Neural cell (in vitro differentiated cells): ENCODE measurements around the gene BRSK2. TPM values are rescaled to one million over a fixed set of nuclear protein-coding genes. Genes with fewer than 3 reads are reported as not detected.

ENCODE experiments used
- H2AFZ ChIP-seq: fragments of 200-600, 300-800 bp; sonication (generic), shearing (Covaris generic); 2 replicates; pipeline ENCODE4 v1.6.0; 2014; ENCODE audit warnings: low read depth, mild to moderate bottlenecking, antibody characterized with exemption, low read length, moderate library complexity
- H3F3A ChIP-seq: fragments of 200-600 bp; shearing (Covaris generic); 2 replicates; pipeline ENCODE4 v1.6.1; 2016; ENCODE audit warnings: mild to moderate bottlenecking, moderate library complexity, mixed read lengths, antibody characterized with exemption, low read length; ENCODE audit not compliant: insufficient read depth, poor library complexity, severe bottlenecking
- H3K27ac ChIP-seq: fragments of 200-600, 300-800 bp; sonication (generic), shearing (Covaris generic); 2 replicates; pipeline ENCODE4 v1.5.1; 2014; ENCODE audit warnings: mild to moderate bottlenecking, low read length, moderate library complexity
- H3K27me3 ChIP-seq: fragments of 300-800, 200-600 bp; sonication (generic), shearing (Covaris generic); 2 replicates; pipeline ENCODE4 v1.6.0; 2014; ENCODE audit warnings: mild to moderate bottlenecking, low read depth, low read length, moderate library complexity; ENCODE audit not compliant: insufficient read depth
- H3K36me3 ChIP-seq: fragments of 300-800, 200-600 bp; sonication (generic), shearing (Covaris generic); 2 replicates; pipeline ENCODE4 v1.5.1; 2014; ENCODE audit warnings: mild to moderate bottlenecking, antibody characterized with exemption, low read length, moderate library complexity; ENCODE audit not compliant: insufficient read depth
- H3K4me2 ChIP-seq: fragments of 300-800, 200-600 bp; sonication (generic), shearing (Covaris generic); 2 replicates; pipeline ENCODE4 v1.6.0; 2014; ENCODE audit warnings: mild to moderate bottlenecking, low read length
- H3K4me3 ChIP-seq: fragments of 300-800, 200-600 bp; sonication (generic), shearing (Covaris generic); 2 replicates; pipeline ENCODE4 v1.5.1; 2014; ENCODE audit warnings: mild to moderate bottlenecking, low read length, moderate library complexity
- H3K79me2 ChIP-seq: fragments of 200-600 bp; shearing (Covaris generic); replicated peaks from 2 replicates; pipeline ENCODE4 v1.6.0; 2014; ENCODE audit warnings: mild to moderate bottlenecking, low read length, moderate library complexity; ENCODE audit not compliant: insufficient read depth
- H3K9ac ChIP-seq: fragments of 300-800, 200-600 bp; sonication (generic), shearing (Covaris generic); 2 replicates; pipeline ENCODE4 v1.6.1; 2016; ENCODE audit warnings: mild to moderate bottlenecking, low read length, mixed read lengths
- H3K9me2 ChIP-seq: fragments of 200-600 bp; shearing (Covaris generic); 2 replicates; pipeline ENCODE4 v1.6.1; 2016; ENCODE audit warnings: mild to moderate bottlenecking, low read length, mixed read lengths; ENCODE audit not compliant: insufficient read depth
- H3K9me3 ChIP-seq: fragments of 200-600, 300-800 bp; sonication (generic), shearing (Covaris generic); 2 replicates; pipeline ENCODE4 v1.6.1; 2016; ENCODE audit warnings: mild to moderate bottlenecking, mixed run types, low read length, moderate library complexity, mixed read lengths
- H4K20me1 ChIP-seq: fragments of 200-600 bp; shearing (Covaris generic); 2 replicates; pipeline ENCODE4 v1.6.1; 2016; ENCODE audit warnings: mild to moderate bottlenecking, mixed run types; ENCODE audit not compliant: insufficient read depth
- EP300 ChIP-seq: fragments of 450-650 bp; conservative IDR thresholded peaks from 2 replicates; pipeline ENCODE4 v1.6.1; 2014; ENCODE audit warnings: antibody characterized with exemption, mild to moderate bottlenecking, moderate library complexity; ENCODE audit not compliant: poor library complexity, severe bottlenecking
- EZH2 ChIP-seq: fragments of 200-600, 300-800 bp; shearing (Covaris generic), sonication (generic); IDR thresholded peaks from 2 replicates; pipeline ENCODE4 v1.6.1; 2014; ENCODE audit warnings: antibody characterized with exemption, low read length, borderline replicate concordance, mild to moderate bottlenecking; ENCODE audit not compliant: insufficient read depth, poor library complexity, severe bottlenecking
- MXI1 ChIP-seq: fragments of 450-650 bp; conservative IDR thresholded peaks from 2 replicates; pipeline ENCODE4 v1.6.1; 2014; ENCODE audit warnings: antibody characterized with exemption, mild to moderate bottlenecking; ENCODE audit not compliant: poor library complexity, severe bottlenecking
- POLR2AphosphoS5 ChIP-seq: IDR thresholded peaks from 2 replicates; pipeline ENCODE4 v1.6.1; 2012
- RAD21 ChIP-seq: fragments of 450-650 bp; conservative IDR thresholded peaks from 2 replicates; pipeline ENCODE4 v1.6.1; 2014; ENCODE audit warnings: antibody characterized with exemption, mild to moderate bottlenecking, moderate library complexity
- SMC3 ChIP-seq: fragments of 450-650 bp; conservative IDR thresholded peaks from 2 replicates; pipeline ENCODE4 v1.6.1; 2014; ENCODE audit warnings: antibody characterized with exemption, mild to moderate bottlenecking, moderate library complexity; ENCODE audit not compliant: poor library complexity
- TAF1 ChIP-seq: IDR thresholded peaks from 2 replicates; pipeline ENCODE4 v1.6.1; 2012; ENCODE audit warnings: low read depth
- polyA plus RNA-seq: library from polyadenylated mRNA; depleted of rRNA; stranded (reverse); fragments of >200 nt; gene quantifications from 2 replicates; pipeline ENCODE4 v1.2.3, GENCODE V29; 2014
- TF ChIP-seq, protein P1 (sequence below): IDR thresholded peaks from 2 replicates; pipeline ENCODE4 v1.6.1; 2012; ENCODE audit warnings: borderline replicate concordance
- TF ChIP-seq, protein P2 (sequence below): fragments of 450-650 bp; IDR thresholded peaks from 2 replicates; pipeline ENCODE4 v1.5.1; 2014; ENCODE audit warnings: antibody characterized with exemption, mild to moderate bottlenecking, moderate library complexity; ENCODE audit not compliant: poor library complexity, severe bottlenecking

The BRSK2 gene
- polyA plus RNA-seq, 1 donor from 2014 or later, result 47.5 TPM

DNA sequence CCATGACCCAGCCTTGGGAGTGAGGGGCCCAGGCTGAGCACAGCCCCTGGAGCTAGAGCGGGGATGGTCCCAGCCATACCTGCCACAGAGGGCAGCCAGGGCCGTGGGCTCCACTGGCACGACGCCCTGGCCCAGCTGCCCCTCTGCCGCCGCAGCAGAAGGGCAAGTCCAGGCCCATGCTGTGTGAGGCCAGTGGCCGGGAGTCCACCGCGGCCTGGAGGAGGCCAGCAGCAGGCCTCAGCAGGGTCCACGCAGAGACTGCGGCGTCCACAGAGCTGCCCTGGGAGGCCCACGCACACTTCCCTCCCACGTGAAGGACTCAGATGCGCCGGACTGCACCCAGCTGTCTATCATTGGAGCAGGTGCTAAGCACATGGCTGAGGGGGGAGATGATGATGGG lies 73.3 kb downstream of the BRSK2 start:
- Histone ChIP-seq H3K27ac (no peak overlapping the region), H4K20me1 (no peaks in the 10 kb centered on the region), H3K79me2 (no peaks in the 10 kb centered on the region), H3K9me3 (no peaks in the 10 kb centered on the region), H2AFZ (no peak overlapping the region), H3F3A (no peaks in the 10 kb centered on the region), H3K4me2 (no peak overlapping the region), H3K27me3 (no peaks in the 10 kb centered on the region), H3K36me3 (no peaks in the 10 kb centered on the region), H3K9me2 (no peaks in the 10 kb centered on the region), H3K9ac (no peak overlapping the region), H3K4me3 (no peak overlapping the region)
- TF ChIP-seq EZH2, result no peak
- TF ChIP-seq MXI1, result no peak
- TF ChIP-seq POLR2AphosphoS5, result peak; percentile 9
- TF ChIP-seq, protein P1, sequence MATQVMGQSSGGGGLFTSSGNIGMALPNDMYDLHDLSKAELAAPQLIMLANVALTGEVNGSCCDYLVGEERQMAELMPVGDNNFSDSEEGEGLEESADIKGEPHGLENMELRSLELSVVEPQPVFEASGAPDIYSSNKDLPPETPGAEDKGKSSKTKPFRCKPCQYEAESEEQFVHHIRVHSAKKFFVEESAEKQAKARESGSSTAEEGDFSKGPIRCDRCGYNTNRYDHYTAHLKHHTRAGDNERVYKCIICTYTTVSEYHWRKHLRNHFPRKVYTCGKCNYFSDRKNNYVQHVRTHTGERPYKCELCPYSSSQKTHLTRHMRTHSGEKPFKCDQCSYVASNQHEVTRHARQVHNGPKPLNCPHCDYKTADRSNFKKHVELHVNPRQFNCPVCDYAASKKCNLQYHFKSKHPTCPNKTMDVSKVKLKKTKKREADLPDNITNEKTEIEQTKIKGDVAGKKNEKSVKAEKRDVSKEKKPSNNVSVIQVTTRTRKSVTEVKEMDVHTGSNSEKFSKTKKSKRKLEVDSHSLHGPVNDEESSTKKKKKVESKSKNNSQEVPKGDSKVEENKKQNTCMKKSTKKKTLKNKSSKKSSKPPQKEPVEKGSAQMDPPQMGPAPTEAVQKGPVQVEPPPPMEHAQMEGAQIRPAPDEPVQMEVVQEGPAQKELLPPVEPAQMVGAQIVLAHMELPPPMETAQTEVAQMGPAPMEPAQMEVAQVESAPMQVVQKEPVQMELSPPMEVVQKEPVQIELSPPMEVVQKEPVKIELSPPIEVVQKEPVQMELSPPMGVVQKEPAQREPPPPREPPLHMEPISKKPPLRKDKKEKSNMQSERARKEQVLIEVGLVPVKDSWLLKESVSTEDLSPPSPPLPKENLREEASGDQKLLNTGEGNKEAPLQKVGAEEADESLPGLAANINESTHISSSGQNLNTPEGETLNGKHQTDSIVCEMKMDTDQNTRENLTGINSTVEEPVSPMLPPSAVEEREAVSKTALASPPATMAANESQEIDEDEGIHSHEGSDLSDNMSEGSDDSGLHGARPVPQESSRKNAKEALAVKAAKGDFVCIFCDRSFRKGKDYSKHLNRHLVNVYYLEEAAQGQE, result no peak
- TF ChIP-seq, protein P2, sequence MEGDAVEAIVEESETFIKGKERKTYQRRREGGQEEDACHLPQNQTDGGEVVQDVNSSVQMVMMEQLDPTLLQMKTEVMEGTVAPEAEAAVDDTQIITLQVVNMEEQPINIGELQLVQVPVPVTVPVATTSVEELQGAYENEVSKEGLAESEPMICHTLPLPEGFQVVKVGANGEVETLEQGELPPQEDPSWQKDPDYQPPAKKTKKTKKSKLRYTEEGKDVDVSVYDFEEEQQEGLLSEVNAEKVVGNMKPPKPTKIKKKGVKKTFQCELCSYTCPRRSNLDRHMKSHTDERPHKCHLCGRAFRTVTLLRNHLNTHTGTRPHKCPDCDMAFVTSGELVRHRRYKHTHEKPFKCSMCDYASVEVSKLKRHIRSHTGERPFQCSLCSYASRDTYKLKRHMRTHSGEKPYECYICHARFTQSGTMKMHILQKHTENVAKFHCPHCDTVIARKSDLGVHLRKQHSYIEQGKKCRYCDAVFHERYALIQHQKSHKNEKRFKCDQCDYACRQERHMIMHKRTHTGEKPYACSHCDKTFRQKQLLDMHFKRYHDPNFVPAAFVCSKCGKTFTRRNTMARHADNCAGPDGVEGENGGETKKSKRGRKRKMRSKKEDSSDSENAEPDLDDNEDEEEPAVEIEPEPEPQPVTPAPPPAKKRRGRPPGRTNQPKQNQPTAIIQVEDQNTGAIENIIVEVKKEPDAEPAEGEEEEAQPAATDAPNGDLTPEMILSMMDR, result no peak
- no peak for TF ChIP-seq TAF1

DNA sequence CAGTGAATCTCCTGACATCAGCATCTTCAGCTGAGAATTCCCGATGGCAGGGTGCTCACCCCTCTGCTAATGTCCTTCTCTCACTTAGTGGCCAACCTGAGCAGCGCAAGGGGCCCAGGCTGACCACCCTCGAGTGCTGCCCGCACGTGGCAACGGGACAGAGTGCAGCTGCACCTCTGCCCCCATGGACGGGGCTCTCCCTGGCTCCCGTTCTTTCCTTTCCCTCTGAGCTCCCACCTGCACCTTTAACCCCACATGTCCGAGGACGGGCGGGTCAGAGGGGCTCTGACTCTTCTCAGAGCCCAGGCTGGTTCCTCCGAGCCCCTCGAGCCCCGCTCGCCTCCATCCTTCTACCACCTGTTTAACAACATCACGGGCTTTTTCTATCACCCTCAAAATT lies 77.0 kb downstream of the BRSK2 start:
- no peaks in the 10 kb centered on the region for H3K9me3 ChIP-seq
- H3F3A ChIP-seq, result no peaks in the 10 kb centered on the region
- no peak overlapping the region for H2AFZ ChIP-seq
- H3K4me3 ChIP-seq, result no peak overlapping the region
- H3K36me3 ChIP-seq, result no peaks in the 10 kb centered on the region
- no peaks in the 10 kb centered on the region for H3K79me2 ChIP-seq
- TF ChIP-seq SMC3 (no peak), POLR2AphosphoS5 (no peak), MXI1 (no peak), RAD21 (no peak), EZH2 (no peak)
- no peaks in the 10 kb centered on the region for H3K9me2 ChIP-seq
- H4K20me1 ChIP-seq, result no peaks in the 10 kb centered on the region
- no peak overlapping the region for H3K4me2 ChIP-seq
- H3K9ac ChIP-seq, result no peak overlapping the region
- no peak overlapping the region for H3K27ac ChIP-seq
- no peaks in the 10 kb centered on the region for H3K27me3 ChIP-seq

DNA sequence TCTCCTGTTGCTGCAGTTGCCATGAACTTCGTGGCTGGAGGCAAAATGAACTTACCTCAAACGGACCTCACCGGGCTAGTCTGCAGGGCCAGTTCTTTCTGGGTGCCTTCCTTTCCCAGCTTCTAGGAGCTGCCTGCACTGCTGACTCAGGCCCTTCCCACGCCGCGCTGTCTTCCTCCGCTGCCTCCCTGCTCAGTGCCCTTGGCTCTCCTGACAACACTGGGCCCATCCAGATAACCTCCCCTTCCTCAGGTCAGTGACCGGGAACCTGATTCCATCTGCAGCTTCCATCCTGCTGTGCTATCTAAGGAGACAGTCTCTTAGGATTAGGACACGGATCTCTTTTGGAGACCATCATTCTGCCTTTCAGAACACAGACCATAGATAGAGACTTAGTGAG lies 77.5 kb downstream of the BRSK2 start:
- Histone ChIP-seq H3K9me2 (no peaks in the 10 kb centered on the region), H3K79me2 (no peaks in the 10 kb centered on the region), H3K9me3 (no peaks in the 10 kb centered on the region), H3F3A (no peaks in the 10 kb centered on the region), H3K27me3 (no peaks in the 10 kb centered on the region), H3K36me3 (no peaks in the 10 kb centered on the region), H3K27ac (no peak overlapping the region), H2AFZ (no peak overlapping the region), H3K4me3 (no peak overlapping the region), H4K20me1 (no peaks in the 10 kb centered on the region), H3K4me2 (no peak overlapping the region), H3K9ac (no peak overlapping the region)
- TF ChIP-seq EP300, result no peak
- no peak for TF ChIP-seq MXI1
- TF ChIP-seq TAF1, result no peak
- TF ChIP-seq RAD21, result no peak
- TF ChIP-seq, protein P1, result no peak
- TF ChIP-seq EZH2, result no peak
- no peak for TF ChIP-seq POLR2AphosphoS5
- no peak for TF ChIP-seq SMC3
- TF ChIP-seq, protein P2, result no peak
